GM23248 (cell line): Measurements from ENCODE around the gene CSNK2B. TPM values are rescaled to one million over a fixed set of nuclear protein-coding genes. Genes with fewer than 3 reads are reported as not detected.

ENCODE experiments used
- DNase-seq: peaks from one replicate; pipeline ENCODE4 v3.0.0-alpha.2; 2015
- H2AFZ ChIP-seq: fragments of 200-600 bp; sonication (generic); 2 replicates; pipeline ENCODE4 v1.6.1; 2016; ENCODE audit warnings: antibody characterized with exemption
- H3F3A ChIP-seq: fragments of 200-600 bp; sonication (generic); 2 replicates; pipeline ENCODE4 v1.6.1; 2016; ENCODE audit warnings: mild to moderate bottlenecking, antibody characterized with exemption, mixed run types; ENCODE audit not compliant: insufficient read depth
- H3K27ac ChIP-seq: fragments of 200-600 bp; sonication (generic); 2 replicates; pipeline ENCODE4 v1.5.1; 2016; ENCODE audit warnings: mild to moderate bottlenecking
- H3K27me3 ChIP-seq: fragments of 200-600 bp; sonication (generic); replicated peaks from 2 replicates; pipeline ENCODE4 v1.6.1; 2016; ENCODE audit warnings: mild to moderate bottlenecking; ENCODE audit not compliant: insufficient read depth
- H3K36me3 ChIP-seq: fragments of 200-600 bp; sonication (generic); 2 replicates; pipeline ENCODE4 v1.6.1; 2016; ENCODE audit warnings: low read depth, mild to moderate bottlenecking
- H3K4me1 ChIP-seq: fragments of 200-600 bp; sonication (generic); 2 replicates; pipeline ENCODE4 v1.6.1; 2016; ENCODE audit warnings: mild to moderate bottlenecking; ENCODE audit not compliant: insufficient read depth
- H3K4me2 ChIP-seq: fragments of 200-600 bp; sonication (generic); one replicate; pipeline ENCODE4 v1.6.1; 2016; ENCODE audit warnings: mild to moderate bottlenecking; ENCODE audit not compliant: unreplicated experiment
- H3K4me3 ChIP-seq: fragments of 200-600 bp; sonication (generic); 2 replicates; pipeline ENCODE4 v1.5.1; 2016; ENCODE audit warnings: mild to moderate bottlenecking
- H3K79me2 ChIP-seq: fragments of 200-600 bp; sonication (generic); 2 replicates; pipeline ENCODE4 v1.6.1; 2016; ENCODE audit warnings: mild to moderate bottlenecking; ENCODE audit not compliant: insufficient read depth
- H3K9ac ChIP-seq: fragments of 200-600 bp; sonication (generic); 2 replicates; pipeline ENCODE4 v1.6.1; 2016; ENCODE audit warnings: mild to moderate bottlenecking
- H3K9me2 ChIP-seq: fragments of 200-600 bp; sonication (generic); 2 replicates; pipeline ENCODE4 v1.6.1; 2016; ENCODE audit warnings: mixed run types, mild to moderate bottlenecking, moderate library complexity; ENCODE audit not compliant: insufficient read depth
- H3K9me3 ChIP-seq: fragments of 200-600 bp; sonication (generic); one replicate; pipeline ENCODE4 v1.6.1; 2017; ENCODE audit warnings: low read depth
- H4K20me1 ChIP-seq: fragments of 200-600 bp; sonication (generic); 2 replicates; pipeline ENCODE4 v1.6.0; 2016; ENCODE audit not compliant: insufficient read depth
- EZH2 ChIP-seq: fragments of 200-600 bp; sonication (generic); IDR thresholded peaks from 2 replicates; pipeline ENCODE4 v1.6.1; 2018; ENCODE audit warnings: antibody characterized with exemption, mild to moderate bottlenecking; ENCODE audit not compliant: insufficient read depth, poor library complexity, severe bottlenecking
- EZH2phosphoT487 ChIP-seq: fragments of 200-600 bp; sonication (generic); IDR thresholded peaks from 2 replicates; pipeline ENCODE4 v1.6.1; 2018; ENCODE audit warnings: antibody characterized with exemption, moderate library complexity, mild to moderate bottlenecking, low read depth; ENCODE audit not compliant: insufficient read depth
- WGBS, 2 experiments: methylation state at CpG; one replicate each; pipeline ENCODE4 v1.1.6; 2015 to 2017; ENCODE audit warnings: low lambda C conversion rate in 2 of 2, low coverage in 1 of 2; ENCODE audit errors: missing lambda C conversion rate in 2 of 2; 5-methylcytosine and 5-hydroxymethylcytosine counted together
- in situ Hi-C: fragments of 300-500 bp; cut with MboI; formaldehyde crosslinking; loops from 2 replicates; pipeline ENCODE4 v1.15.0; 2020
- polyA plus RNA-seq: library from polyadenylated mRNA; unstranded; fragments of >200 nt; fragmentation: Nextera tagmentation; extraction: Ambion mirVana; gene quantifications from 2 replicates; pipeline ENCODE4 v1.2.1, GENCODE V29; 2016
- total RNA-seq: library from RNA; depleted of rRNA; stranded (reverse); fragments of >200 nt; shearing (Covaris generic); gene quantifications from 2 replicates; pipeline ENCODE4 v1.2.3, GENCODE V29; 2014

The CSNK2B gene
- total and polyA plus RNA-seq, 2 experiments from 2014 or later = 224 to 256 TPM

DNA sequence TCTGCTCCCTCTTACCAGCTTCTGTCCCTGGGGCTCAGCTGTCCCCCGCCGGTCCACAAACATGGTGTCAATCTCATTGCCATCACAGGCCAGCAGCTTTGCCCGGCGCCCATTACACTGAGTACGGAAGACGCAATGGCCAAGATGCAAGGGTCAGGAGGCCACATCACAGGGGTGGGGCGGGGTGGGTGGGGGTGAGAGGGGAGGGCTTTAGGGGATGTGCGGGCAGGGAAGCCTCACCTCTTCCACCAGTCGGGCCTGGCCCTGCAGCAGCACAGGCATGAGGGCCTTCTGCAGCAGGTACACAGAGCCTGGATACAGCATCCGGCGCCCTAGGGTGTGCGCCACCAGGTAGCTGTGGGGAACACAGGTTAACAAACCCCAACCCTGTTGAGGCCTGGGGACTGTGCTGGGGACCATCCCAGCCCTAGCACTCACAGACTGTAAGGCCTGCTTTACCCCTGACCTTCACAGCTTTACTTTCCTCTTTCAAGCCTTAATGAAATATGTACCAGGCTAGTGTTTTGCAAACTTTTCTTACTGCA lies 25.8 kb downstream of the CSNK2B start:
- TF ChIP-seq EZH2phosphoT487 (no peak), EZH2 (no peak)
- H3K36me3 ChIP-seq = peaks cover 16% of the 10 kb centered on the region; the same call in 1 of the 2 replicates
- H4K20me1 ChIP-seq = no peaks in the 10 kb centered on the region
- H3K9ac ChIP-seq = no peak overlapping the region
- no peaks in the 10 kb centered on the region for H3K79me2 ChIP-seq
- no peaks in the 10 kb centered on the region for H3K9me2 ChIP-seq
- H3K27ac ChIP-seq = no peak overlapping the region
- no peak overlapping the region for H3K4me3 ChIP-seq
- no peak overlapping the region for H3K4me2 ChIP-seq
- in situ Hi-C loops = no loop called here
- DNase-seq = no peak
- no peaks in the 10 kb centered on the region for H3K9me3 ChIP-seq
- WGBS, 2 experiments = 91 to 96% methylated on average over 10 to 12 of the region's 12 CpGs
- H3F3A ChIP-seq = no peaks in the 10 kb centered on the region
- no peak overlapping the region for H2AFZ ChIP-seq
- no peaks in the 10 kb centered on the region for H3K27me3 ChIP-seq
- no peaks in the 10 kb centered on the region for H3K4me1 ChIP-seq

DNA sequence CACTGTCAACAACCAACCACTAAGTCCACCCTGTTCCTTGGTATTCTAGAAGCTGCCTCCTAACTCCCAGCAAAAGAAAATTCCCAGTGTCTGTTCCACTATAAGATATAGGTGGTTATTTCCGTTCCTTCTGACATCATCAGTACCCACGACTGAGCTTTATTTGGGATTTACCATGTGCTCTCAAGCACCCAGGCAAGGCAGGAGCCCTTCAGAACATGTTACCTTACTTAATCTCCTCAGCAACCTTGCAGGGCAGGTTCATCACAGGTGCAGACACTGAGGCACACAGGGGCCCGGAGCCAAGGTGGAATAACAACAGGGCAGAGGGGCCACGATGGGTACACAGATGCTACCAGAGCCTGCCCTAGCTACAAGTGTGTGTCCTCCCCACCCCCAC lies 26.5 kb downstream of the CSNK2B start:
- in situ Hi-C loops = no loop called here
- Histone ChIP-seq H3K27ac (no peak overlapping the region), H3K9ac (no peak overlapping the region), H3K9me2 (no peaks in the 10 kb centered on the region), H3F3A (no peaks in the 10 kb centered on the region), H3K9me3 (no peaks in the 10 kb centered on the region), H3K36me3 (peaks cover 16% of the 10 kb centered on the region; the same call in 1 of the 2 replicates), H3K4me1 (no peaks in the 10 kb centered on the region), H4K20me1 (no peaks in the 10 kb centered on the region), H2AFZ (no peak overlapping the region), H3K27me3 (no peaks in the 10 kb centered on the region), H3K4me2 (no peak overlapping the region), H3K79me2 (no peaks in the 10 kb centered on the region), H3K4me3 (no peak overlapping the region)
- TF ChIP-seq EZH2 (no peak), EZH2phosphoT487 (no peak)
- 97 to 98% methylated on average over 4 of the region's 4 CpGs for WGBS, 2 experiments
- DNase-seq = no peak

DNA sequence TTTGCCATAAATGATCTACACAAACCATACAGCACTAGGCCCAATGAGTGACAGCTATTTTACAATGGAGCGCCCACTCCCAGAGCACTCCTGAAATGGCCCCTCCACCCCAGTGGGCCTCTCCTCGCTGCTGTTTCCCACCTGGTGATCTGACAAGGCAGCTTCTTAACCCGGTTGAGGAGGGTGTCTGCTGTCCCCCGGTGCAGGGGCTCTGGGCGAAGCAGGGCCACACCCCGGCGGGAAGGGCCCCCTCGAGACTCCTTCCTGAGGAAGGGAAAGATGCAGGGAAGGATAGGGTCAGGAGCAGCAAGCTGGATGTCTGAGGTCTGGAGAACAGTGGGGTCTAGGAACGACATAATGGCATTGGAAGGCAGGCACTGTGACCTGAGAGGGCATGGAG lies 27.0 kb downstream of the CSNK2B start:
- Histone ChIP-seq H3K9ac (no peak overlapping the region), H3K4me3 (no peak overlapping the region), H3K9me2 (no peaks in the 10 kb centered on the region), H3K79me2 (no peaks in the 10 kb centered on the region), H3F3A (no peaks in the 10 kb centered on the region), H3K36me3 (peaks cover 16% of the 10 kb centered on the region; the same call in 1 of the 2 replicates), H3K27ac (no peak overlapping the region), H3K27me3 (no peaks in the 10 kb centered on the region), H2AFZ (no peak overlapping the region), H3K9me3 (no peaks in the 10 kb centered on the region), H4K20me1 (no peaks in the 10 kb centered on the region), H3K4me1 (no peaks in the 10 kb centered on the region), H3K4me2 (no peak overlapping the region)
- no peak for DNase-seq
- in situ Hi-C loops = no loop called here
- no peak for TF ChIP-seq EZH2phosphoT487
- no peak for TF ChIP-seq EZH2
- 97 to 98% methylated on average over 9 of the region's 9 CpGs for WGBS, 2 experiments

DNA sequence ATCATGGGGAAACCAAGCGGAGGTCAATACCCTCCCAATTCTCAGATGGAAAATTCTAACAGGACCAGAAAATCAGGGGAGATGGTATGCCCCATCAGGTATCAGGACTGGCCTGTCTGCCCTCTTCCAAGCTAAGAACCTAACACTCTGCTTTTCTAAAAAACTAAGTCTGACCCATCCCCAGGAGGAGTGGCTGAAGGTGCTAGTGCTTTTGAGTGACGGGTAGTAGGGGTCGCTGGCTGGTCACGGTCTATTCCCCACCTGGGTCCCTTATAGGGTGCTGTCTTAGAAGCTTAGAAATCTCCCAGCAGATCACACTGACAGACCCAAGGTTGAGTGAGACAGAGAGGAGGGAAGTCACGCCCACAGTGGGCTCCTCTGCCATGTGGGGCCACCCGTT lies 27.7 kb downstream of the CSNK2B start:
- Histone ChIP-seq H3K27ac (no peak overlapping the region), H3K9ac (no peak overlapping the region), H4K20me1 (no peaks in the 10 kb centered on the region), H2AFZ (no peak overlapping the region), H3K9me3 (no peaks in the 10 kb centered on the region), H3K4me1 (no peaks in the 10 kb centered on the region), H3K36me3 (peaks cover 13% of the 10 kb centered on the region; the same call in 1 of the 2 replicates), H3K4me2 (no peak overlapping the region), H3F3A (no peaks in the 10 kb centered on the region), H3K4me3 (no peak overlapping the region), H3K27me3 (no peaks in the 10 kb centered on the region), H3K79me2 (no peaks in the 10 kb centered on the region), H3K9me2 (no peaks in the 10 kb centered on the region)
- no peak for DNase-seq
- in situ Hi-C loops = no loop called here
- 89 to 91% methylated on average over 6 of the region's 6 CpGs for WGBS, 2 experiments
- no peak for TF ChIP-seq EZH2

DNA sequence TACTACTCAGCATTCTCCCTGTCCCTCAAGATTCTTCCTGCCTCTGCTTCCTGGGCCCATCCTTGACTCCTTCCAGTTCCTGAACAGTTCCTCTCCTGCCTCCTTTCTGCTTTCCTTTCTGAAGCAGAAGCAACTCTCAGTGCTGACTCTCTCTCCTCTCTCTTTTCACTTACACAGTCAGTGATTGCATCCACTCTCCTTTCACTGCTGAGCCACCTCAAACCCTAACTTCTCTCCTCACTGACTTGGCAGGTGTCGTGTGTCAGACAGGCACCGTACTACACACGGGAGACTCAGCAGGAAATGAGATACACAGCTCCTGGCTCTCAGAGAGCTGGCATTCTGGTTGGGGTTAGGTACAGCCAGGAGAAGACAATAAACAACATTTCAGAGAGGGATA lies 31.7 kb downstream of the CSNK2B start:
- Histone ChIP-seq H3F3A (no peaks in the 10 kb centered on the region), H3K9me2 (no peaks in the 10 kb centered on the region), H3K27me3 (no peaks in the 10 kb centered on the region), H3K4me3 (no peak overlapping the region), H3K79me2 (peaks cover 34% of the 10 kb centered on the region), H3K27ac (no peak overlapping the region), H3K9me3 (no peaks in the 10 kb centered on the region), H2AFZ (no peak overlapping the region), H4K20me1 (no peaks in the 10 kb centered on the region), H3K4me1 (peaks cover 8% of the 10 kb centered on the region), H3K4me2 (no peak overlapping the region), H3K36me3 (peaks cover 13% of the 10 kb centered on the region; the same call in 1 of the 2 replicates), H3K9ac (no peak overlapping the region)
- WGBS, 2 experiments = 61 to 62% methylated on average over 3 of the region's 3 CpGs
- in situ Hi-C loops = no loop called here
- TF ChIP-seq EZH2phosphoT487 (no peak), EZH2 (no peak)
- no peak for DNase-seq
